ENCODE measurements around the gene TRA2A. TPM values are rescaled to one million over a fixed set of nuclear protein-coding genes. Genes with fewer than 3 reads are reported as not detected.

The TRA2A gene
- total and polyA plus RNA-seq, 2 of the 13 experiments (the other 11 are each of a cell fraction or from before 2014, with no cell fraction given), result 39.1 to 41.6 TPM

DNA sequence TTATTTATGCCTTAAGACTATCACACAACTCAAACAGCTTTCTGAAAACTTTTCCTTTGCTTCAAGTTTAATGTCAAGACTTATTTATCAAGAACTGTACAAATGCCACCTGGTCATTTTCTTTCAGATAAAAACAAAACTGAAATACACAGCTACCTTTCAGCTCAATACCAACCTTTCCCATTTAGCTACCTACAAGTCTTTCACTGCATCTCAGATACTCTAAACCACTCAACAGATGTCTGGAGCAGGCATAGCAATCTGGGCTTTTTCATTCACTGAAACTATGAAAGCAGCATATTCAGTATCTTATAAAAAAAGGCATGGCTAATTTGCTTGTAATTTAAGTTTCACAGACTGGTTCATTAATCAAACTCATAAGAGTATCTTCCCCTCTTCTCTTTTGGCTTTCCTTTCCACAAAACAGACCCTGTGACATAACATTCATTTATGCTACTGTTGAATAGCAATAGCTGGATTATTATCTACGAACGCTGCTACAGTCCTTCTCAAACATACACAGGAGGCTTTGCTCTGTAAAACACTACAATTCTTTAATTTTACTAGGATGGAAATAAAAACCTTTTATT is 8.2 kb downstream of the TRA2A start:
- Histone ChIP-seq H3K27me3 (ENCODE audit: control insufficient read depth in 1 of 2, insufficient read depth in 2 of 2, low read length in 2 of 2) (no peaks in the 10 kb centered on the region), H3K79me2 (ENCODE audit: insufficient read depth, low read length) (peaks cover 97% of the 10 kb centered on the region), H3K9ac (ENCODE audit: insufficient read depth, low read depth, low read length) (no peak overlapping the region), H3K27ac (ENCODE audit: extremely low read length, insufficient read depth, low read length) (no peak overlapping the region), H3K9me3 (ENCODE audit: low read length) (no peaks in the 10 kb centered on the region), H3K36me3 (replicated peaks in 1 of 2; ENCODE audit: control insufficient read depth in 1 of 2, insufficient read depth in 2 of 2, low read length in 2 of 2) (peaks cover 7 to 32% of the 10 kb centered on the region in 2 experiments), H3K4me3 (replicated peaks in 1 of 3; ENCODE audit: insufficient read depth in 1 of 3, low read depth in 2 of 3, low read length in 3 of 3) (no peak overlapping the region), H4K20me1 (ENCODE audit: insufficient read depth, low read length) (peaks cover 88% of the 10 kb centered on the region), H3K4me1 (ENCODE audit: insufficient read depth, low read length) (peaks cover 59% of the 10 kb centered on the region), H2AFZ (ENCODE audit: low read length) (no peak overlapping the region), H3K4me2 (ENCODE audit: low read depth, low read length) (no peak overlapping the region)
- CTCF ChIA-PET (ENCODE audit: low intra/inter-chr PET ratio, low total read pairs), result no interaction called here
- FAIRE-seq, result no peak
- 82% methylated on average over 2 of the region's 2 CpGs for WGBS (ENCODE audit: low lambda C conversion rate)
- in situ Hi-C loops (cut with HindIII; ENCODE audit: extremely low pct_ligation_motif_present, low pct_unique_long_range_greater_than_20kb), result loop anchor here (10.0 kb wide), 1 partner anchor 249 kb away; no protein-coding TSS in a partner anchor
- TF ChIP-seq PAWR (CRISPR knock-in tag; IDR thresholded peaks at IDR 0.05; ENCODE audit: borderline replicate concordance) (no peak), HNF4A (CRISPR knock-in tag; IDR thresholded peaks at IDR 0.05) (no peak), ZNF678 (CRISPR knock-in tag; IDR thresholded peaks at IDR 0.05) (no peak), NFYB (CRISPR knock-in tag; IDR thresholded peaks at IDR 0.05) (no peak), SMC3 (IDR thresholded peaks at IDR 0.05; ENCODE audit: low read length) (no peak), FLYWCH1 (CRISPR knock-in tag; IDR thresholded peaks at IDR 0.05) (no peak)
- TF ChIP-seq, protein P1, sequence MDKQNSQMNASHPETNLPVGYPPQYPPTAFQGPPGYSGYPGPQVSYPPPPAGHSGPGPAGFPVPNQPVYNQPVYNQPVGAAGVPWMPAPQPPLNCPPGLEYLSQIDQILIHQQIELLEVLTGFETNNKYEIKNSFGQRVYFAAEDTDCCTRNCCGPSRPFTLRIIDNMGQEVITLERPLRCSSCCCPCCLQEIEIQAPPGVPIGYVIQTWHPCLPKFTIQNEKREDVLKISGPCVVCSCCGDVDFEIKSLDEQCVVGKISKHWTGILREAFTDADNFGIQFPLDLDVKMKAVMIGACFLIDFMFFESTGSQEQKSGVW (CRISPR knock-in tag; IDR thresholded peaks at IDR 0.05; ENCODE audit: borderline replicate concordance), result no peak
- TF ChIP-seq, protein P2, sequence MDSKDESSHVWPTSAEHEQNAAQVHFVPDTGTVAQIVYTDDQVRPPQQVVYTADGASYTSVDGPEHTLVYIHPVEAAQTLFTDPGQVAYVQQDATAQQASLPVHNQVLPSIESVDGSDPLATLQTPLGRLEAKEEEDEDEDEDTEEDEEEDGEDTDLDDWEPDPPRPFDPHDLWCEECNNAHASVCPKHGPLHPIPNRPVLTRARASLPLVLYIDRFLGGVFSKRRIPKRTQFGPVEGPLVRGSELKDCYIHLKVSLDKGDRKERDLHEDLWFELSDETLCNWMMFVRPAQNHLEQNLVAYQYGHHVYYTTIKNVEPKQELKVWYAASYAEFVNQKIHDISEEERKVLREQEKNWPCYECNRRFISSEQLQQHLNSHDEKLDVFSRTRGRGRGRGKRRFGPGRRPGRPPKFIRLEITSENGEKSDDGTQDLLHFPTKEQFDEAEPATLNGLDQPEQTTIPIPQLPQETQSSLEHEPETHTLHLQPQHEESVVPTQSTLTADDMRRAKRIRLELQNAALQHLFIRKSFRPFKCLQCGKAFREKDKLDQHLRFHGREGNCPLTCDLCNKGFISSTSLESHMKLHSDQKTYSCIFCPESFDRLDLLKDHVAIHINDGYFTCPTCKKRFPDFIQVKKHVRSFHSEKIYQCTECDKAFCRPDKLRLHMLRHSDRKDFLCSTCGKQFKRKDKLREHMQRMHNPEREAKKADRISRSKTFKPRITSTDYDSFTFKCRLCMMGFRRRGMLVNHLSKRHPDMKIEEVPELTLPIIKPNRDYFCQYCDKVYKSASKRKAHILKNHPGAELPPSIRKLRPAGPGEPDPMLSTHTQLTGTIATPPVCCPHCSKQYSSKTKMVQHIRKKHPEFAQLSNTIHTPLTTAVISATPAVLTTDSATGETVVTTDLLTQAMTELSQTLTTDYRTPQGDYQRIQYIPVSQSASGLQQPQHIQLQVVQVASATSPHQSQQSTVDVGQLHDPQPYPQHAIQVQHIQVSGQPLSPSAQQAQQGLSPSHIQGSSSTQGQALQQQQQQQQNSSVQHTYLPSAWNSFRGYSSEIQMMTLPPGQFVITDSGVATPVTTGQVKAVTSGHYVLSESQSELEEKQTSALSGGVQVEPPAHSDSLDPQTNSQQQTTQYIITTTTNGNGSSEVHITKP (CRISPR knock-in tag; IDR thresholded peaks at IDR 0.05; ENCODE audit: low read depth), result no peak
- ATAC-seq, result no peak
- DNase-seq (ENCODE audit: low spot score), result no peak
- intact Hi-C loops (cut with micrococcal nuclease; ENCODE audit: unreplicated experiment), result no loop called here
- BruUV-seq (replicated peaks), result no TSS peak
- POLR2A ChIA-PET, result interaction anchor here (1.1 to 1.2 kb wide), 2 partner anchors 16 to 225 kb away, joined by 3 read pairs; partner anchors contain the start of gene MALSU1

All from HepG2 (cell line).